Measurements from ENCODE around the gene OBSCN.

The OBSCN gene

GRCh38 chr1:228426518-228427175, 218.8 kb downstream of the OBSCN start:
- no peak for DNase-seq

- no peak for DNase-seq
Measured at GRCh38 chr1:228428412-228428811, 220.6 kb downstream of the OBSCN start.

All from suppressor macrophage treated with lipopolysaccharide for 1 hour (primary cell).